GM12892 (cell line): ENCODE results near the gene ASIC2.

ENCODE experiments used
- DNase-seq: peaks from one replicate; pipeline ENCODE4 v3.0.0; 2011; ENCODE audit not compliant: insufficient read length
- FAIRE-seq: peaks from 2 replicates; lab custom pipeline; 2011; peaks lifted over from hg19 to GRCh38; lab: Jason Lieb, UNC
- POLR2A ChIP-seq: IDR thresholded peaks from 2 replicates; pipeline ENCODE4 v1.6.1; 2011; ENCODE audit warnings: low read depth, low read length, control low read depth
- POLR2AphosphoS5 ChIP-seq: IDR thresholded peaks from 2 replicates; pipeline ENCODE4 v1.6.1; 2011; ENCODE audit warnings: low read depth, low read length, control low read depth
- TAF1 ChIP-seq: IDR thresholded peaks from 2 replicates; pipeline ENCODE4 v1.6.1; 2011; ENCODE audit warnings: low read depth, mild to moderate bottlenecking, control low read depth, low read length, borderline replicate concordance

The ASIC2 gene

GRCh38 chr17:33166472-33166871 is 126.6 kb downstream of the ASIC2 start:
- no peak for FAIRE-seq
- DNase-seq = no peak
- TF ChIP-seq POLR2AphosphoS5 = no peak
- no peak for TF ChIP-seq POLR2A
- no peak for TF ChIP-seq TAF1

- TF ChIP-seq TAF1 (no peak), POLR2AphosphoS5 (no peak), POLR2A (no peak)
Observed at GRCh38 chr17:33164169-33164881, 128.8 kb downstream of the ASIC2 start.

GRCh38 chr17:33163533-33164168 is 129.4 kb downstream of the ASIC2 start:
- no peak for DNase-seq
- TF ChIP-seq POLR2A (no peak), POLR2AphosphoS5 (no peak), TAF1 (no peak)

More at GRCh38 chr17:33164169-33164881, 128.8 kb downstream of the ASIC2 start:
- FAIRE-seq (no peak), DNase-seq (no peak)

GRCh38 chr17:33154869-33155455 is 138.1 kb downstream of the ASIC2 start:
- FAIRE-seq = no peak
- TF ChIP-seq POLR2AphosphoS5 (no peak), POLR2A (no peak), TAF1 (no peak)
- DNase-seq = no peak

More at GRCh38 chr17:33163533-33164168, 129.4 kb downstream of the ASIC2 start:
- FAIRE-seq = no peak

- TF ChIP-seq POLR2AphosphoS5 (no peak), POLR2A (no peak), TAF1 (no peak)
- no peak for FAIRE-seq
- no peak for DNase-seq
Observed at GRCh38 chr17:33152783-33153182, 140.3 kb downstream of the ASIC2 start.

GRCh38 chr17:33151565-33151964 is 141.5 kb downstream of the ASIC2 start:
- FAIRE-seq = no peak
- DNase-seq = no peak

GRCh38 chr17:33145941-33146340 is 147.2 kb downstream of the ASIC2 start:
- TF ChIP-seq POLR2A = no peak
- TF ChIP-seq POLR2AphosphoS5 = no peak
- TF ChIP-seq TAF1 = no peak
- no peak for DNase-seq
- no peak for FAIRE-seq

More at GRCh38 chr17:33151565-33151964, 141.5 kb downstream of the ASIC2 start:
- TF ChIP-seq POLR2AphosphoS5 = no peak
- no peak for TF ChIP-seq TAF1
- TF ChIP-seq POLR2A = no peak

- no peak for TF ChIP-seq POLR2AphosphoS5
- TF ChIP-seq POLR2A = no peak
- TF ChIP-seq TAF1 = no peak
- DNase-seq = no peak
- FAIRE-seq = no peak
Observed at GRCh38 chr17:33144837-33145236, 148.3 kb downstream of the ASIC2 start.

- FAIRE-seq = no peak
- no peak for DNase-seq
- TF ChIP-seq TAF1 = no peak
- no peak for TF ChIP-seq POLR2AphosphoS5
- no peak for TF ChIP-seq POLR2A
Observed at GRCh38 chr17:33142705-33143299, 150.3 kb downstream of the ASIC2 start.

- no peak for DNase-seq
- TF ChIP-seq TAF1 (no peak), POLR2A (no peak), POLR2AphosphoS5 (no peak)
- no peak for FAIRE-seq
Observed at GRCh38 chr17:33140413-33141099, 152.5 kb downstream of the ASIC2 start.

- no peak for DNase-seq
- TF ChIP-seq TAF1 (no peak), POLR2A (no peak), POLR2AphosphoS5 (no peak)
- no peak for FAIRE-seq
Observed at GRCh38 chr17:33138627-33139026, 154.5 kb downstream of the ASIC2 start.
